Ishikawa (cell line): ENCODE results near the gene ADGRD2.

Source experiments
- CEBPB ChIP-seq: IDR thresholded peaks from 2 replicates; pipeline ENCODE4 v1.6.1; 2012
- CREB1 ChIP-seq: IDR thresholded peaks from 2 replicates; pipeline ENCODE4 v1.6.1; 2012; ENCODE audit warnings: low read depth
- EGR1 ChIP-seq: IDR thresholded peaks from 2 replicates; pipeline ENCODE4 v1.6.1; 2012
- EP300 ChIP-seq: IDR thresholded peaks from 2 replicates; pipeline ENCODE4 v1.6.1; 2012; ENCODE audit warnings: borderline replicate concordance
- FOXM1 ChIP-seq: IDR thresholded peaks from 2 replicates; pipeline ENCODE4 v1.6.1; 2012; ENCODE audit warnings: low read depth, borderline replicate concordance
- MAX ChIP-seq: IDR thresholded peaks from 2 replicates; pipeline ENCODE4 v1.6.1; 2012
- NFIC ChIP-seq: IDR thresholded peaks from 2 replicates; pipeline ENCODE4 v1.6.1; 2012
- RAD21 ChIP-seq: IDR thresholded peaks from 2 replicates; pipeline ENCODE4 v1.6.1; 2012; ENCODE audit warnings: low read depth
- REST ChIP-seq: IDR thresholded peaks from 2 replicates; pipeline ENCODE4 v1.6.1; 2012; ENCODE audit warnings: low read depth, mild to moderate bottlenecking
- TAF1 ChIP-seq: IDR thresholded peaks from 2 replicates; pipeline ENCODE4 v1.6.1; 2012; ENCODE audit warnings: low read depth, mild to moderate bottlenecking
- TCF12 ChIP-seq: IDR thresholded peaks from 2 replicates; pipeline ENCODE4 v1.6.1; 2012; ENCODE audit warnings: low read depth
- TEAD4 ChIP-seq: IDR thresholded peaks from 2 replicates; pipeline ENCODE4 v1.6.1; 2012
- USF1 ChIP-seq: IDR thresholded peaks from 2 replicates; pipeline ENCODE4 v1.6.1; 2012
- YY1 ChIP-seq: IDR thresholded peaks from 2 replicates; pipeline ENCODE4 v1.6.1; 2012; ENCODE audit warnings: low read depth
- ZBTB7A ChIP-seq: IDR thresholded peaks from 2 replicates; pipeline ENCODE4 v1.6.1; 2012; ENCODE audit warnings: low read depth

ADGRD2 gene

GRCh38 chr9:124436320-124436719, 13.9 kb upstream of the ADGRD2 start:
- no peak for TF ChIP-seq FOXM1
- no peak for TF ChIP-seq RAD21
- TF ChIP-seq ZBTB7A, result no peak
- no peak for TF ChIP-seq YY1
- no peak for TF ChIP-seq REST
- TF ChIP-seq EP300, result no peak
- no peak for TF ChIP-seq TEAD4

- TF ChIP-seq REST, result no peak
- TF ChIP-seq RAD21, result no peak
- no peak for TF ChIP-seq TEAD4
- no peak for TF ChIP-seq NFIC
- TF ChIP-seq TCF12, result no peak
Observed at GRCh38 chr9:124437086-124437485, 13.2 kb upstream of the ADGRD2 start.

- no peak for TF ChIP-seq YY1
- TF ChIP-seq CREB1, result no peak
- TF ChIP-seq TAF1, result no peak
- TF ChIP-seq EP300, result no peak
- no peak for TF ChIP-seq CEBPB
- no peak for TF ChIP-seq TEAD4
- no peak for TF ChIP-seq NFIC
- TF ChIP-seq FOXM1, result no peak
- TF ChIP-seq RAD21, result no peak
Observed at GRCh38 chr9:124438091-124438490, 12.2 kb upstream of the ADGRD2 start.

GRCh38 chr9:124439086-124439485, 11.2 kb upstream of the ADGRD2 start:
- TF ChIP-seq USF1, result no peak
- no peak for TF ChIP-seq NFIC
- TF ChIP-seq CREB1, result no peak
- TF ChIP-seq EGR1, result no peak
- TF ChIP-seq TEAD4, result no peak
- TF ChIP-seq MAX, result no peak
- no peak for TF ChIP-seq TAF1
- no peak for TF ChIP-seq ZBTB7A
- TF ChIP-seq YY1, result no peak
- no peak for TF ChIP-seq CEBPB
- TF ChIP-seq TCF12, result no peak
- TF ChIP-seq RAD21, result no peak
- TF ChIP-seq FOXM1, result no peak
- TF ChIP-seq EP300, result no peak

GRCh38 chr9:124439686-124440243, 10.5 kb upstream of the ADGRD2 start:
- TF ChIP-seq FOXM1 (no peak), TAF1 (no peak), CEBPB (no peak), RAD21 (no peak), NFIC (no peak), CREB1 (no peak), EGR1 (no peak), YY1 (no peak), TEAD4 (no peak), USF1 (no peak), MAX (no peak), TCF12 (no peak), EP300 (no peak), ZBTB7A (no peak), REST (no peak)
